ENCODE data around the gene GYS1.

GYS1 gene

GRCh38 chr19:48988860-48989259, 4.2 kb downstream of the GYS1 start:
- no peak for DNase-seq (ENCODE audit: low spot score)

DNA sequence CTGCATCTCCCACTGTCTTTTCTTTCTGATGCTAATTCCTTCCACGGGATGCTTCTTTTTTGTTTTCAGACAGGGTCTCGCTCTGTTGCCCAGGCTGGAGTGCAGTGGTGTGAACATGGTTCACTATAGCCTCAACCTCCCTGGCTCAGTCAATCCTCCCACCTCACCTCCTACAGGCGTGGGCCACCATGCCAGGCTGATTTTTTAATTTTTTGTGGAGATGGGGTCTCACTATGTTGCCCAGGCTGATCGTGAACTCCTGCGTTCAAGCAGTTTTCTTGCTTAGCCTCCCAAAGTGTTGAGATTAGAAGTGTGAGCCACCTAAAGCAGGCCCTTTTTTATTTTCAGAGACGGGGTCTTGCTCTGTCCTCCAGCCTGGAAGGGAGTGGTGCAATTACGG, 4.8 kb downstream of the GYS1 start:
- DNase-seq (ENCODE audit: low spot score) = no peak

- no peak for DNase-seq (ENCODE audit: low spot score)
Measured at GRCh38 chr19:48987323-48987722, 5.8 kb downstream of the GYS1 start.

- no peak for DNase-seq (ENCODE audit: low spot score)
Measured at GRCh38 chr19:48986211-48986610, 6.9 kb downstream of the GYS1 start.

DNA sequence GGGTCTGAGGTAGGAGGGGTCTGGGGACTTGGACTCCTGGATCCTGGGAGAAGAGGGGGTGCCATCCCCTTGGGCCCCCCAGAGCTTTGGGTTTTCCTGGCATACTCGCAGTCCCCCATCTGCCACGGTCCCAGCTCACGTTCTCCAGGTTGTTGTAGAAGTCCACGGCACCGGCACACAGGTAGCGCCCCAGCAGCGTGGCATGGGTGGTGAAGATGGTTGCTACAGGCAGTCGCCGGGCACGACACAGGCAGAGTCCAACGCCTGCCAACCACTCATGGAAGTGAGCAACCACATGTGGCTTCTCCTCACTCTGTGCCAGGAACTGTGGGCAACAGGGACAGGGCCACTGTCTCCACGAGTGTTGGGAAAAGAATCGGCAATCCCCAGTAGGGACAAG, 7.4 kb downstream of the GYS1 start:
- no peak for DNase-seq (ENCODE audit: low spot score)

DNA sequence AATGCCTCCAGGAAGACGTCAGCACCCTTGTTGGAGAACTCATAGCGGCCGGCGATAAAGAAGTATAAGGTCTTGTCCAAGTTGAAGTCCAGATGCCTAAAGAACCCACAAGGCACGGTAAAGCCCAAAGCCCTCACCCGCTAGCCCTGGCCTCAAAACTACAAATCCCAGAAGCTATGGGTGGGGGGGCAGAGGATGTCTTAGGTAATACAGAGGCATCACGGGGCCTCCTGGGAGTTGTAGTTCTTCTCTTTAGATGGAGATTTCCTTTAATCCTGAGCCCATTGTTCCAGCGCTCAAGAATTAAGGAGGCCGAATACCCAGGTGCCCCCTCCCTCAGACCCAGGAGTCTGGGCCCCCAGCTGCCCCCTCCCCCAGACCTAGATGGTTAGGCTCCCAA, 10.8 kb downstream of the GYS1 start:
- DNase-seq (ENCODE audit: low spot score) = no peak

DNA sequence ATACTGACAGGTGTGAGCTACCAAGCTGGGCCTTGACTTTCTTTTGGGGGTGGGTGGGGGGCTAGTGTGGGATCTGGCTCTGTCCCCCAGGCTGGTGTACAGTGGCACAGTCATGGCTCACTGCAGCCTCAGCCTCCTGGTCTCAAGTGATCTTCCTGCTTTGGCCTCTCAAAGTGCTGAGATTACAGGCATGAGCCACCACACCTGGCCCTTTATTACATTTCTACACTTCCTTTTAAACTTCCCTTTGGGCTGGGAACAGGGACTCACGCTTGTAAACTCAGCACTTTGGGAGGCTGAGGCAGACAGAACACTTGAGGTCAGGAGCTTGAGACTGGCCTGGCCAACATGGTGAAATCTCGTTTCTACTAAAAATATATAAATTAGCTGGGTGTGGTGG, 16.0 kb downstream of the GYS1 start:
- DNase-seq (ENCODE audit: low spot score) = no peak

DNA sequence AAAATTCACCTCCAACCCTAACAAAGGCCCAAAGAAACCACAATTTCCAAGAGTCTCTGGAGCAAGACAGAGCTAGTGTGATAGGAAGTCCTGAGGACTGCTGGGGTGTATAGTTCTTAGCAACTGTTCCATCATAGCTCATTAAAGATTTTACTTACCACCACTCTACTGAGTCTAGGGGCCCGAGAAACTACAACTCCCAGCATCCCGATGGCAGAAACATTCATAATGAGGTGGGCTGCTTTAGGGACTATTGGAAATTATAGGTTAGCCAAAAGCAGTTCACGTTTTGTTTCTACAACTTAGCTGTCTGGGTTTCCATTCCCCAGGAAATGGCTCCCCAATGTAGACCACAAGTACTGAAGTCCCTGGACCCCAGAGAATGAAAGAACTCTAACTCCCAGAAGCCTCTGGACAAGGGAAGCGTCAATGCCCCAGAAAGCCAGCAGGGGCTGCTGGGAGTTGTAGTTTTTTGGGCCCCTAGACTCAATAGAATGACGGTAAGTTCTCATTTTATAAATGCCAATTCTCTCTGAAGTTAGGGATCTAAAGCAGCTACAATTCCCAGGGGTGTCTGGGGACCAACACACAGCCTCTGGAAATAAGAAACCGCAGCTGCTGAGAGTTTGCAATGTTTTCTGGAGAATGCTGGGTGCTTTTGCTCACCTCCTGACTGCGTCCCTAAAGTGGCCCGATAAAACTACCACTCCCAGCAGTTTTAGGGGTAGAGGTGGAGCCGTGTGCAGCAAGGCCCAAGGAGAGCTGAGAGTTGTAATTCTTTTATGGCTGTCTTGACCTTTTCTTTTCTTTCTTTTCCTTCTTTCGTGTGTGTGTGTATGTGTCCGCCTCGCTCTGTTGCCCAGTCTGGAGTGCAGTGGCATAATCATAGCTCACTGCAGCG, 16.9 kb downstream of the GYS1 start:
- no peak for DNase-seq (ENCODE audit: low spot score)

DNA sequence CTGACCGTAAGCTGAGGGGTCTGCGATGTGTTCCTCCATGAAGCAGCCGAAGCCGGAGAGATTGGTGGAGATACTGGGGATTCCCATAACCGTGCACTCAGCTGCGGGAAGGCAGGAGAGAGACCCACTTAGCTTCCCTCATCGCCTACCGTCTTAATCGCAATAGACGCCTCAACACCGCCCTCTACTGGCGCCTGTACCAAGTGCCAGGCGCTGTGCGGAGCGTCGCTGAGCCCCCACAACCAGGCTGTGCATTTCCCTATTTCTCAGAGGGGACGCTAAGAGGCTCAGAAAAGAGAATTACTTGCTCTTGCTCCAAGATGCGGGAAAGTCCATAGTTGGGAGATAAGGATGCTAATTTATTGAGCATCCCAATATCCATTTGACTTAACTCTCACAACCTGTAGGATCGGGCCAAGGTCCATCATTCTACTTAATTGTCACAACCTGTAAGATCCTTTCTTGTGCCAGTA, 22.1 kb downstream of the GYS1 start:
- DNase-seq (ENCODE audit: low spot score) = peak; percentile 68

GRCh38 chr19:48970139-48970766, 22.9 kb downstream of the GYS1 start:
- no peak for DNase-seq (ENCODE audit: low spot score)

- DNase-seq (ENCODE audit: low spot score) = no peak
Measured at GRCh38 chr19:48969276-48970138, 23.6 kb downstream of the GYS1 start.

GRCh38 chr19:48968813-48969218, 24.3 kb downstream of the GYS1 start:
- no peak for DNase-seq (ENCODE audit: low spot score)

DNA sequence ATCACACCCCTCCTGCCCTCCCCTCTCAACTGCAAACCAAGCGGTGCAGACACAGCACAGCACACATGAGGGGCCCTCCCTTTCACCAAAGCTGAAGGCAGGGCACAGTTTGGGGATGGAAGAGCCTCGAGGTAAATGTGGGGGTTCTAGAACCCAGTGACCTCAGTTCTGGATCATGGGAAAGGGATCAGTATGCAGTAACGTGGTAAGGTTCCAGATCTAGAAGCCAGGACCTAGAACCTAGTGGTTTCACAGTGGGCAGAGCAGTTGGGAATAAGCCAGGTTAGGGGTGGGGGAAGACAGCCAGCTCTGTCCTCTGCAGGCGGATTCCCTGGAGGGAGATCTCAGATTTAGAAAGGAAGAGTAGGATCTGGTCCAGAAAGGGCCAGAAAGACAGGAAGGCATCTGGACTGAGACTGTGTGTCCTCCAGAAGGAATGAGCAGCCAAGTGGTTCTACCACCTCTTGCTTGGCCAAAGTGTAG, 24.9 kb downstream of the GYS1 start:
- no peak for DNase-seq (ENCODE audit: low spot score)

- peak; percentile 76 for DNase-seq (ENCODE audit: low spot score)
Measured at GRCh38 chr19:48967346-48968178, 25.5 kb downstream of the GYS1 start.

DNA sequence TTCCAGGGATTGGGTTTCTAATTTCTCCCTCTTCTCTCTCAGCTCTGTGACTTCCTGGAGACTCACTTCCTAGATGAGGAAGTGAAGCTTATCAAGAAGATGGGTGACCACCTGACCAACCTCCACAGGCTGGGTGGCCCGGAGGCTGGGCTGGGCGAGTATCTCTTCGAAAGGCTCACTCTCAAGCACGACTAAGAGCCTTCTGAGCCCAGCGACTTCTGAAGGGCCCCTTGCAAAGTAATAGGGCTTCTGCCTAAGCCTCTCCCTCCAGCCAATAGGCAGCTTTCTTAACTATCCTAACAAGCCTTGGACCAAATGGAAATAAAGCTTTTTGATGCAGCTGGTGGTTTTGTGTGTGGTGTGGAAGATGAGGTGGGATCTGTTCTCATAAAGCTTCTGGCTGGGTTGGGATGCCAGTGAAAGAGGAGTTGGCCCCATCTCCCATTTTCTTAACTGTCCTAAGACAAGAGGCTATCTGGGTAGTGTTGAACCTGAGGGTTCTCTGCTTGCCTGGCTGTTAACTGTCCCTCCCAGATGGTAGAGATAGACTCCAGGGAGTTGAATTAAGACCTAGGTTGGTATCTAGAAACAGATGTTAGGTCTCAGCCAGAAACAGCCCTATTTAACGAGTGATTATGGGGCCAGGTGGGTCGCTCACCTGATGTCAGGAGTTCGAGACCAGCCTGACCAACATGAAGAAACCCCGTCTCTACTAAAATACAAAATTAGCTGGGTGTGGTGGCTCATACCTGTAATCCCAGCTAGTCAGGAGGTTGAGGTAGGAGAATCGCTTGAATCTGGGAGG, 26.4 kb downstream of the GYS1 start:
- no peak for DNase-seq (ENCODE audit: low spot score)

- peak; percentile 88 for DNase-seq (ENCODE audit: low spot score)
Measured at GRCh38 chr19:48965806-48966540, 27.1 kb downstream of the GYS1 start.

GRCh38 chr19:48965040-48965805, 27.9 kb downstream of the GYS1 start, which contains the start of gene FTL:
Gene FTL (plus strand): TSS chr19:48965309. CDS start chr19:48965508, 199 bp downstream.
- peak; percentile 98 for DNase-seq (ENCODE audit: low spot score)

DNA sequence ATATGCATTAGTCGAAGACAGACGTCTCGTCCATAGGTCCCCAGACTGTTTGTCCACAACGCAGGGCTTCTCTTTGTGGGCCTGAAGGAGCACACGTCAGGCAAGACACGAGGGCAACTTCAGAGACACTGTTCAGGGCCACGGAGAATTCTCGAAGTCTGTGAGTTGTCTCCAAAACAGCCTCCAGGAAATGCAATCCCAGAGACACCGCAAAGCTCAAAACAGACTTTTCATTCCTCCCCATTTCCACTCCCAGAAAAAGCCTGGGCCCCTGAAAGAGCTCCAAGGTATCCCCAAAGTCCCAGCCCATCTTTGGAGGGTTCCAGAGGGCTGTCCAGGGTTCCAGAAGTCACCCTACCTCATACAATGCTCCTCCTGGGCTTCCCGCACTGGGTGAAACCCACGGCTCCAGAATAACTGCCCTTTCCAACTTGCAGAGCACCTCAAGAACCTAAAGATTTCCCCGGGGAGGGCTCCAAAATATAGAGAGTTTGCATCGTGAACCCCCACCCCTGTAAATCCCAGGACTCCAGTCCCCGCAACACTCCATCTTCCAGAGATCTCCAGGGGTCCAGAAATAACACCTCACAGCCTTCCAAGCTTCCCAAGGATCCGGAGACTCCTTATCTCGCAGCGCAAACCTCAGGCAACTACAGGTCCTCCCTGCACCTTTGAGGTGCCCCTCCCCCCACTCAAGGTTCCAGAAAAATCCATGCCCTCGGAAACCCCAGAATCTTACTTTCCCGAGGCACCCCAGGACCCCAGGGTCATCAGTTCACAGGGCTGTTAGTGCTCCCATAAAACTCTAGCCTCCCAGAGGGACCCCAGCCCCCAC, 28.7 kb downstream of the GYS1 start:
- peak; percentile 54 for DNase-seq (ENCODE audit: low spot score)
